GM18508 (cell line): Measurements from ENCODE around the gene ARAP2.

ENCODE experiments used
- ATAC-seq: cut with Tn5 transposase; IDR thresholded peaks from one replicate; pipeline ENCODE4 v1.9.1; 2021; ENCODE audit warnings: moderate number of reproducible peaks; ENCODE audit not compliant: insufficient read depth, unreplicated experiment

Gene ARAP2

GRCh38 chr4:36133658-36134057 is 110.7 kb downstream of the ARAP2 start:
- no peak for ATAC-seq

GRCh38 chr4:36133086-36133485 is 111.2 kb downstream of the ARAP2 start:
- ATAC-seq: no peak

GRCh38 chr4:36130641-36131040 is 113.7 kb downstream of the ARAP2 start:
- ATAC-seq: no peak

GRCh38 chr4:36128689-36129088 is 115.6 kb downstream of the ARAP2 start:
- no peak for ATAC-seq

GRCh38 chr4:36123906-36124305 is 120.4 kb downstream of the ARAP2 start:
- no peak for ATAC-seq

GRCh38 chr4:36115312-36115711 is 129.0 kb downstream of the ARAP2 start:
- no peak for ATAC-seq

GRCh38 chr4:36111172-36111571 is 133.1 kb downstream of the ARAP2 start:
- no peak for ATAC-seq

GRCh38 chr4:36099509-36099908 is 144.8 kb downstream of the ARAP2 start:
- ATAC-seq: no peak

- no peak for ATAC-seq
Measured at GRCh38 chr4:36094995-36095394, 149.3 kb downstream of the ARAP2 start.

GRCh38 chr4:36091997-36092396 is 152.3 kb downstream of the ARAP2 start:
- no peak for ATAC-seq

GRCh38 chr4:36088542-36088941 is 155.8 kb downstream of the ARAP2 start:
- ATAC-seq: no peak

GRCh38 chr4:36086261-36086786 is 158.0 kb downstream of the ARAP2 start:
- no peak for ATAC-seq

- ATAC-seq: no peak
Measured at GRCh38 chr4:36082817-36083216, 161.5 kb downstream of the ARAP2 start.

GRCh38 chr4:36081185-36081584 is 163.1 kb downstream of the ARAP2 start:
- ATAC-seq: peak; percentile 97

GRCh38 chr4:36079666-36080065 is 164.6 kb downstream of the ARAP2 start:
- no peak for ATAC-seq

- ATAC-seq: no peak
Measured at GRCh38 chr4:36078319-36078718, 166.0 kb downstream of the ARAP2 start.

- no peak for ATAC-seq
Measured at GRCh38 chr4:36072529-36072928, 171.8 kb downstream of the ARAP2 start.

GRCh38 chr4:36067116-36067515 is 177.2 kb downstream of the ARAP2 start:
- ATAC-seq: no peak

- no peak for ATAC-seq
Measured at GRCh38 chr4:36065274-36065871, 178.9 kb downstream of the ARAP2 start.

GRCh38 chr4:36064117-36064516 is 180.2 kb downstream of the ARAP2 start:
- ATAC-seq: no peak

- ATAC-seq: no peak
Measured at GRCh38 chr4:36056136-36056535, 188.2 kb downstream of the ARAP2 start.

- no peak for ATAC-seq
Measured at GRCh38 chr4:36054694-36055422, 189.5 kb downstream of the ARAP2 start.
